Omental fat pad (tissue), 4 donors: ENCODE results near the gene NPAS1. TPM values are rescaled to one million over a fixed set of nuclear protein-coding genes. Genes with fewer than 3 reads are reported as not detected.

ENCODE experiments used
- ATAC-seq: fragments of 150-250 bp; one replicate; pipeline ENCODE4 v1.9.1; 2016; ENCODE audit warnings: mild to moderate bottlenecking, moderate library complexity; ENCODE audit not compliant: low FRiP score
- DNase-seq: peaks from one replicate; pipeline ENCODE4 v3.0.0-alpha.2; 2019; ENCODE audit warnings: low spot score
- CTCF ChIP-seq, 3 donors: fragments of 450-650 bp; IDR thresholded peaks; one replicate each; pipeline ENCODE4 v1.5.1; 2016 to 2017; ENCODE audit warnings: antibody characterized with exemption in 3 of 3, mild to moderate bottlenecking in 3 of 3, moderate library complexity in 2 of 3
- total RNA-seq, 4 donors: library from RNA; depleted of rRNA; stranded (reverse); fragments of >200 nt; gene quantifications; one replicate each; pipeline ENCODE4 v1.1.0, GENCODE V29; 2016

The NPAS1 gene
- total RNA-seq, 4 donors from 2014 or later = 1.3 to 1.4 TPM; not detected in 2

- no peak for ATAC-seq
- no peak for TF ChIP-seq CTCF (IDR thresholded peaks at IDR 0.05)
- DNase-seq = no peak
Measured at GRCh38 chr19:47068876-47069406, 49.3 kb downstream of the NPAS1 start.

- TF ChIP-seq CTCF (IDR thresholded peaks at IDR 0.05) = no peak
- ATAC-seq (no peak), DNase-seq (no peak)
Measured at GRCh38 chr19:47069795-47070194, 50.2 kb downstream of the NPAS1 start.

GRCh38 chr19:47070756-47071155 is 51.1 kb downstream of the NPAS1 start:
- ATAC-seq = no peak

GRCh38 chr19:47071731-47072130 is 52.1 kb downstream of the NPAS1 start:
- no peak for TF ChIP-seq CTCF (IDR thresholded peaks at IDR 0.05)
- no peak for ATAC-seq
- no peak for DNase-seq

More at GRCh38 chr19:47070756-47071155, 51.1 kb downstream of the NPAS1 start:
- no peak for DNase-seq
- no peak for TF ChIP-seq CTCF (IDR thresholded peaks at IDR 0.05)

- ATAC-seq (no peak), DNase-seq (no peak)
Measured at GRCh38 chr19:47072323-47072722, 52.7 kb downstream of the NPAS1 start.

GRCh38 chr19:47073574-47073973 is 53.9 kb downstream of the NPAS1 start:
- ATAC-seq (no peak), DNase-seq (no peak)
- no peak for TF ChIP-seq CTCF (IDR thresholded peaks at IDR 0.05)

More at GRCh38 chr19:47072323-47072722, 52.7 kb downstream of the NPAS1 start:
- no peak for TF ChIP-seq CTCF (IDR thresholded peaks at IDR 0.05)

GRCh38 chr19:47074621-47075020 is 55.0 kb downstream of the NPAS1 start:
- DNase-seq = no peak
- no peak for ATAC-seq
- TF ChIP-seq CTCF (IDR thresholded peaks at IDR 0.05) = no peak
